ENCODE measurements around the gene PLA2G12B.
"Not testable (repeated sequence)": the region's sequence is repeated elsewhere in the genome, so short reads cannot be mapped to it uniquely, and the experiment has no call there.

GRCh38 chr10:72989771-72990170, 35.2 kb upstream of the PLA2G12B start:
- not testable (repeated sequence) for TF ChIP-seq CTCF (IDR thresholded peaks at IDR 0.05; ENCODE audit: low read depth, low read length, missing input control); JUND (IDR thresholded peaks at IDR 0.05); GABPA (IDR thresholded peaks at IDR 0.05 in 1 of 2, conservative IDR thresholded peaks at IDR 0.05 in 1 of 2); ZBTB33 (IDR thresholded peaks at IDR 0.05); EGR1 (IDR thresholded peaks at IDR 0.05; ENCODE audit: low read depth in 2 of 2); MAX (IDR thresholded peaks at IDR 0.05); NR2F2 (IDR thresholded peaks at IDR 0.05); TAF1 (conservative IDR thresholded peaks at IDR 0.05); YY1 (IDR thresholded peaks at IDR 0.05); RAD21 (IDR thresholded peaks at IDR 0.05); HNF4G (IDR thresholded peaks at IDR 0.05); RXRA (IDR thresholded peaks at IDR 0.05); REST (IDR thresholded peaks at IDR 0.05); FOXA1 (IDR thresholded peaks at IDR 0.05)
